Activated CD4-positive, alpha-beta T cell treated with anti-CD3 and anti-CD28 coated beads, Interleukin-2, amount 50 U/mL, for 1 hour (primary cell): ENCODE data around the gene UBE2Z.

Experiments used
- DNase-seq: peaks from one replicate; pipeline ENCODE4 v3.0.0-alpha.2; 2020

UBE2Z gene

DNA sequence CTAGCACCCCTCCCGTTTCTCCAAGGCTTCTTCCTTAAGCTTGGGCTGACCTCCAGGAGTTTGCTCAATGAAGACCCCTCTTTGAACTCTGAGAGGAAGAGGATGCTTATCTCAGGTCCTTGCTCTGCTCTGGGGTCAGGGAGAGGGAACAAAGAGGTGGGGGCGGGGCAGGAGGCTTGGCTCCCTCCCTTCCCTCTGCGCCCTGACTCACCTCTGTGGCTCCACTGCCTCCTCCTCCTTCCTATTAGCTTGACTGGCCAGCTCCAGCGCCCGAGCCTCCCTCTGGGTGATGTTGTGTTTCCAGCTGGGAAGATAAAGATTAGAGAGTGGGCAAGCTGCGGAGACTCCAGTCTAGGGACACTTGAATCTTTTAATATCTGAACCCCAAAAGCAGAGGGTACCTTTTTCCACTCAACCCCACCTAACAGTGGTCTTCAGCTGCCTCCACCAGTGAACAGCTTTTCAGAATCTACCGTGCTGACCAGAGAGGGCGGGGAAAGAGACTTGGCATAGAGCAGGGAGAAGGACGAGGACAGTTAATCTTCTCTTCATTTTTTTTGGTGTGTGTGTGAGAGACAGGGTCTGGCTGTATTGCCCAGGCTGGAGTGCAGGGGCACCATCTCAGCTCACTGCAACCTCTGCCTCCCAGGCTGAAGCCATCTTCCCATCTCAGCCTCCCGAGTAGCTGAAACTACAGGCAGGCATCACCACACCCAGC is 53.5 kb downstream of the UBE2Z start:
- DNase-seq: no peak

DNA sequence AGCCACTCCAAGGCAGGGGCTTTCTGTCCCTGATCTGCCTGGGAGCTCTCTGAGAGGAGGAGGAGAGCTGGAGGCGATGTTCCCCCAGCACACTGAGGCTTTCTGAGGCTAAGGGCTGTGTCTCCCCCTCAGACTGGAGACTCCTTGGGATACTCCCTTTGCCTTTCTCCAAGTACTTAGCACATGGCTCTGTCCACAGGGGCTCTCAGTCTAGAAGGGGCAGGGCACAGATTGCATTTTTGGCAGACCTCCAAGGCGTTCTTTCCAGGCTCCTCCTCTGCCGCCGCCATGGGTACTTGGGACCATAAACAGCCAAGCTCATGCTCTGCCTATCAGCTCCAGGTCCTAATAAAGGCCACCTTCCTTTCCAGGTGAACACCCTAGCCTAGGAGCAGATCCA is 62.0 kb downstream of the UBE2Z start:
- no peak for DNase-seq

DNA sequence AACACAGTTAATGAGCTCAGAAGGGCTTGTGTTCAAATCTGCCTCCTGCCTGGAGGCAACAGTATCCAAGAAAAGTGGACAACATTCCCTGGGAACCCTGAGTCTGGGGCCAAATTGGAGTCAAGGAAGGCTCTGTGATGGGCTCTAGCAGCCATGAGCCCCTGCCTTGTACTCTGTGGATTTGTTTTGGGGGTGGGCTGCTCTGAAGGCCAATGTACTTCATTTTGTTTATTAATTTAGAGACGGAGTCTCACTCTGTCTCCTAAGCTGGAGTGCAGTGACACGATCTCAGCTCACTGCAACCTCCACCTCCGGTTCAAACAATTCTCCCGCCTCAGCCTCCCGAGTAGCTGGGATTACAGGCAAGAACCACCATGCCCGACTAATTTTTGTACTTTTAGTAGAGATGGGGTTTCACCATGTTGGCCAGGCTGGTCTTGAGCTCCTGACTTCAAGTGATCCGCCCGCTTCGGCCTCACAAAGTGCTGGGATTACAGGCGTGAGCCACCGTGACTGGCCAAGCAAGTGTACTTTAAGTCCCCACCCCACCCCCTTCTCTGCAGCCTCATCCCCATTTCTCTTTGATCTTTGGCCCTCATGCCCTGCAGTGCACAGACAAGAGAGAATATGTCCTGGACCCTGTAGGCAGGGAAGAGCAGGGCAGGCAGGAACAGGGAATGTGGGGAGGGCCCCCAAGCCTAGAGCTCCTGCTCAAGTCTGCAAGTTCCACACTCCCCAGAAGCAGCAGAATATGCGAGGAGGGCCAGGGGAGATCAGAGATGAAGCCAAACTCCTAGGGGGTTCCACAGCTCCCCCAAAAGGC is 62.9 kb downstream of the UBE2Z start:
- no peak for DNase-seq

DNA sequence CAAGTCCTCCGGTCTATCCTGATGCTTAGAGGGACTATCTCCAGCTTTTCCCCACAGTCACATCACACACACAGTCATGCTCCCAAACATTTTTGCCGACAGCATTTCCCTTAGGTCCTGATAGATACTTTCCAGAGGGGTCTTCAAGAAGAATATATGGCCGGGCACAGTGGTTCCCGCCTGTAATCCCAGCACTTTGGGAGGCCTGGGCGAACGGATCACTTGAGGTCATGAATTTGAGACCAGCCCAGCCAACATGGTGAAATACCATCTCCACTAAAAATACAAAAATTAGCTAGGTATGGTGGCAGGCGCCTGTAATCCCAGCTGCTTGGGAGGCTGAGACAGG is 64.5 kb downstream of the UBE2Z start:
- DNase-seq: no peak

DNA sequence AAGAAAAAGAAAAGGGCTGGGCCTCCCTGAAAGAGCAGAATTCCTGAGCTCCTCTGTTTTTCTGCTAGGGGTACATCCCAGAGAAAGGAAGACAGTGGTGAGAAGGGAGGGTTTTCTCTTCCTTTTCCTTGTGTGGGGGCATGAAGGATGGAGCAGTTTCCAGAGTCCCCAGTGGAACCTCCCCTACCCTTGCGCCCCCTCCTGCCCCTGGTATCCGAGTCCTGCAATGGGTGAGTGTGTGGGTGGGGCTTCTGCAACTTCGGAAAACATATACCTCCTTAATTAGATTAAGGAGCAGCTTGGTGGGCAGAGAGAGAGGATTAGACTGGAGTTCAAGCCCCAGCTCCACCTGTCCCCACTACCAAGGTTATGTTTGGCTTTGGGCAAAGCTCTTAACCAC is 65.6 kb downstream of the UBE2Z start:
- no peak for DNase-seq
